B cell (primary cell): ENCODE data around the gene TGFBR3.

Experiments
- EZH2 ChIP-seq: IDR thresholded peaks from 2 replicates; pipeline ENCODE4 v1.6.1; 2012; ENCODE audit warnings: borderline replicate concordance, low read depth, mild to moderate bottlenecking, moderate library complexity, low read length; ENCODE audit not compliant: insufficient read depth, poor library complexity, severe bottlenecking
- TF ChIP-seq, protein P1 (sequence below): fragments of 200-600 bp; IDR thresholded peaks from one replicate; pipeline ENCODE4 v1.8.0; 2022; ENCODE audit warnings: antibody characterized with exemption, mild to moderate bottlenecking

DNA sequence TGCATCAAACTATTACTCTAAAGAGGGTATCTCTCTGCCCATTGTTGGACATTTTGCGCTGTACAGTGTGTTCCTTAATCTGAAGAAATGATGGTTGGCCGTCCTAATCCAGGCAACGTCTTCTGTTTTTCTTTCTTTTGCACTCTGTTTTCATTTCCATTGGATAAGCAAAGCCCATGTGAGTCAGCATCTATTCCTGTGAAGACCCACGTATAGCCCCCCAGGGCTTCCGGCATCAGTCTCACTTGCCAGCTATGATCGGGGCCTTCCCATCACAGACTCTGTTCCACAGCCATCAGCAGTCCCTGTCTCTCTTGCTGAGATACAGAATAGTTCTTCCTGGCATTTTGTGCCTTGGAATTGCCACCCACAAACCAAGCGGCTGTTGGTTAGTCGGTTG lies 34.0 kb upstream of the TGFBR3 start:
- TF ChIP-seq, protein P1, sequence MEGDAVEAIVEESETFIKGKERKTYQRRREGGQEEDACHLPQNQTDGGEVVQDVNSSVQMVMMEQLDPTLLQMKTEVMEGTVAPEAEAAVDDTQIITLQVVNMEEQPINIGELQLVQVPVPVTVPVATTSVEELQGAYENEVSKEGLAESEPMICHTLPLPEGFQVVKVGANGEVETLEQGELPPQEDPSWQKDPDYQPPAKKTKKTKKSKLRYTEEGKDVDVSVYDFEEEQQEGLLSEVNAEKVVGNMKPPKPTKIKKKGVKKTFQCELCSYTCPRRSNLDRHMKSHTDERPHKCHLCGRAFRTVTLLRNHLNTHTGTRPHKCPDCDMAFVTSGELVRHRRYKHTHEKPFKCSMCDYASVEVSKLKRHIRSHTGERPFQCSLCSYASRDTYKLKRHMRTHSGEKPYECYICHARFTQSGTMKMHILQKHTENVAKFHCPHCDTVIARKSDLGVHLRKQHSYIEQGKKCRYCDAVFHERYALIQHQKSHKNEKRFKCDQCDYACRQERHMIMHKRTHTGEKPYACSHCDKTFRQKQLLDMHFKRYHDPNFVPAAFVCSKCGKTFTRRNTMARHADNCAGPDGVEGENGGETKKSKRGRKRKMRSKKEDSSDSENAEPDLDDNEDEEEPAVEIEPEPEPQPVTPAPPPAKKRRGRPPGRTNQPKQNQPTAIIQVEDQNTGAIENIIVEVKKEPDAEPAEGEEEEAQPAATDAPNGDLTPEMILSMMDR, result no peak
- TF ChIP-seq EZH2, result no peak
